K562 (cell line): ENCODE results near the gene PLPP7. TPM values are rescaled to one million over a fixed set of nuclear protein-coding genes. Genes with fewer than 3 reads are reported as not detected.

Experiments
- ATAC-seq: fragments of 200-7000 bp; cut with Tn5 transposase; 3 replicates; pipeline ENCODE4 v1.9.1; 2020; ENCODE audit warnings: moderate library complexity
- BruUV-seq: library from RNA; stranded (reverse); fragments of 400-500 nt; replicated peaks from 2 replicates; lab custom pipeline; 2021; lab: Mats Ljungman, UMichigan
- CTCF ChIA-PET: fragments of 300-600 bp; formaldehyde crosslinking; extraction: SDS; loops from one replicate; lab custom pipeline; 2021; ENCODE audit warnings: low intra/inter-chr PET ratio; lab: Yijun Ruan, JAX
- POLR2A ChIA-PET: fragments of 300-600, 350-650 bp; sonication (Branson Sonifier 250); formaldehyde crosslinking; extraction: SDS; loops from one replicate; lab custom pipeline; 2021; ENCODE audit warnings: antibody characterized with exemption, inconsistent platforms; lab: Yijun Ruan, JAX
- DNase-seq, 4 experiments: peaks; one replicate each; pipeline versions ENCODE4 v3.0.0 to v3.0.0-alpha.2; 2011 to 2018; ENCODE audit warnings: low spot score in 3 of 4, mixed read lengths in 3 of 4; ENCODE audit errors: extremely low read depth in 1 of 4
- FAIRE-seq: peaks from 2 replicates; lab custom pipeline; 2011; peaks lifted over from hg19 to GRCh38; lab: Jason Lieb, UNC
- H2AFZ ChIP-seq: 2 replicates; pipeline ENCODE4 v1.6.0; 2011; ENCODE audit warnings: low read depth, low read length, control low read depth, inconsistent platforms
- H3K27ac ChIP-seq: fragments of 200-600 bp; 3 replicates; pipeline ENCODE4 v1.8.0; 2011; ENCODE audit warnings: low read depth, mild to moderate bottlenecking, control low read depth, inconsistent platforms, low read length, moderate library complexity, mixed read lengths; ENCODE audit errors: extremely low read depth
- H3K27me3 ChIP-seq, 2 experiments: fragments of 300-600 bp in 1 of 2; 2 replicates in 1 of 2; 3 replicates in 1 of 2; pipeline versions ENCODE4 v1.6.0 to v1.8.0; 2011; ENCODE audit warnings: inconsistent platforms in 2 of 2, low read length in 2 of 2, mild to moderate bottlenecking in 1 of 2, mixed read lengths in 1 of 2, moderate library complexity in 1 of 2; ENCODE audit not compliant: control insufficient read depth in 2 of 2, insufficient read depth in 2 of 2
- H3K36me3 ChIP-seq: fragments of 300-600 bp; 3 replicates; pipeline ENCODE4 v1.8.0; 2011; ENCODE audit warnings: mild to moderate bottlenecking, low read length, inconsistent platforms; ENCODE audit not compliant: control insufficient read depth, insufficient read depth
- H3K4me1 ChIP-seq, 2 experiments: fragments of 200-600 bp in 1 of 2; replicated peaks in 1 of 2; 2 replicates in 1 of 2; 3 replicates in 1 of 2; pipeline versions ENCODE4 v1.5.1 to v1.8.0; 2011; ENCODE audit warnings: inconsistent platforms in 2 of 2, low read length in 2 of 2, mild to moderate bottlenecking in 1 of 2, mixed read lengths in 1 of 2, moderate library complexity in 1 of 2; ENCODE audit not compliant: control insufficient read depth in 2 of 2, insufficient read depth in 2 of 2
- H3K4me2 ChIP-seq: 2 replicates; pipeline ENCODE4 v1.6.1; 2011; ENCODE audit warnings: low read length, control low read depth, inconsistent platforms, mixed read lengths; ENCODE audit not compliant: insufficient read depth
- H3K4me3 ChIP-seq: fragments of 200-600 bp; sonication (generic), shearing (Covaris generic); 2 replicates; pipeline ENCODE4 v1.5.1; 2016; ENCODE audit warnings: control low read depth, inconsistent platforms
- H3K79me2 ChIP-seq: fragments of 200-600 bp; 3 replicates; pipeline ENCODE4 v1.8.0; 2011; ENCODE audit warnings: low read length, inconsistent platforms; ENCODE audit not compliant: control insufficient read depth, insufficient read depth
- H3K9ac ChIP-seq, 2 experiments: 2 replicates each; pipeline versions ENCODE4 v1.6.0 to v1.6.1; 2011; ENCODE audit warnings: low read depth in 2 of 2, low read length in 2 of 2, control low read depth in 1 of 2, inconsistent platforms in 1 of 2, mild to moderate bottlenecking in 1 of 2, mixed read lengths in 1 of 2; ENCODE audit not compliant: insufficient read depth in 1 of 2
- H3K9me1 ChIP-seq: one replicate; pipeline ENCODE4 v1.6.0; 2011; ENCODE audit warnings: inconsistent platforms, mild to moderate bottlenecking, low read length, moderate library complexity; ENCODE audit not compliant: control insufficient read depth, insufficient read depth
- H3K9me3 ChIP-seq: replicated peaks from 2 replicates; pipeline ENCODE4 v1.5.1; 2011; ENCODE audit warnings: low read depth, low read length, inconsistent platforms; ENCODE audit not compliant: control insufficient read depth, insufficient read depth
- H4K20me1 ChIP-seq: replicated peaks from 2 replicates; pipeline ENCODE4 v1.6.1; 2011; ENCODE audit warnings: low read length, inconsistent platforms, mixed read lengths; ENCODE audit not compliant: control insufficient read depth, insufficient read depth
- ATF3 ChIP-seq, 2 experiments: fragments of 450-650 bp in 1 of 2; sonication (generic) in 1 of 2; formaldehyde crosslinking in 1 of 2; IDR thresholded peaks in 1 of 2; conservative IDR thresholded peaks in 1 of 2; 2 replicates each; pipeline versions ENCODE4 v1.6.1 to v1.8.1; 2016 to 2023; ENCODE audit warnings: mild to moderate bottlenecking in 2 of 2, moderate library complexity in 2 of 2, inconsistent platforms in 1 of 2, missing genetic modification reagents in 1 of 2
- HNRNPL ChIP-seq: fragments of 200-400 bp; formaldehyde crosslinking; IDR thresholded peaks from 2 replicates; pipeline ENCODE4 v1.6.1; 2017; ENCODE audit warnings: low read depth, mild to moderate bottlenecking, low read length
- NFYB ChIP-seq: IDR thresholded peaks from 2 replicates; pipeline ENCODE4 v1.6.1; 2011; ENCODE audit warnings: mild to moderate bottlenecking, moderate library complexity; ENCODE audit not compliant: insufficient read length; ENCODE audit errors: extremely low read depth
- SAP30 ChIP-seq: fragments of 200-600 bp; sonication (generic); IDR thresholded peaks from 2 replicates; pipeline ENCODE4 v1.6.1; 2012; ENCODE audit warnings: borderline replicate concordance, low read depth, mild to moderate bottlenecking, moderate library complexity, low read length, control low read depth, inconsistent platforms; ENCODE audit not compliant: insufficient read depth, poor library complexity, severe bottlenecking
- WGBS: fragments of 100-300 bp; shearing (Covaris generic); methylation state at CpG from one replicate; pipeline ENCODE4 v1.1.6; 2016; ENCODE audit warnings: low coverage, mixed read lengths; ENCODE audit not compliant: insufficient coverage; ENCODE audit errors: missing lambda C conversion rate; 5-methylcytosine and 5-hydroxymethylcytosine counted together
- in situ Hi-C: fragments of 300-500 bp; cut with MboI; formaldehyde crosslinking; loops from 4 replicates; pipeline ENCODE4 v1.15.0; 2018; ENCODE audit warnings: inconsistent platforms, mixed read lengths
- intact Hi-C: fragments of 100-400 bp; cut with micrococcal nuclease; formaldehyde crosslinking; loops from 2 replicates; pipeline ENCODE4 v1.14.2; 2022
- polyA plus RNA-seq, 8 experiments: library from polyadenylated mRNA; depleted of rRNA in 4 of 8; stranded (reverse) in 5 of 8; unstranded in 3 of 8; fragments of >200 nt; fragmentation: Nextera tagmentation in 2 of 8; fragmentation: Illumina TruSeq in 1 of 8; extraction: Ambion mirVana in 2 of 8; extraction: Trizol in 1 of 8; gene quantifications; 2 replicates each; pipeline versions ENCODE4 v1.2.1 to v1.2.3, GENCODE V29; 2011 to 2014; ENCODE audit warnings: inconsistent platforms in 1 of 8, missing spikeins in 1 of 8
- total RNA-seq, 7 experiments: library from RNA; depleted of rRNA in 6 of 7; stranded (reverse); fragments of >200 nt in 6 of 7; fragmentation: Illumina TruSeq in 2 of 7; extraction: Trizol in 2 of 7; gene quantifications; 2 replicates each; pipeline versions ENCODE4 v1.2.1 to v1.2.3, GENCODE V29; 2011 to 2021; ENCODE audit warnings: low replicate concordance in 1 of 7

Gene PLPP7
- total and polyA plus RNA-seq, 9 of the 15 experiments (the other 6 are each of a cell fraction or from before 2014, with no cell fraction given): 0.09 to 0.93 (median 0.18) TPM; not detected in 4

GRCh38 chr9:131274674-131275331, 14.7 kb upstream of the PLPP7 start:
- peaks cover 31% of the 10 kb centered on the region for H3K36me3 ChIP-seq
- DNase-seq: peak; percentile 66 to 88 (median 76)
- peak overlapping the region; percentile 95 for H3K4me2 ChIP-seq
- ATAC-seq: peak; percentile 35
- ChIA-PET CTCF (interaction anchor here (0.5 kb wide), 1 partner anchor 108 kb away, joined by 3 read pairs; no protein-coding TSS in a partner anchor), POLR2A (interaction anchor here (0.6 to 14.6 kb wide), 13 partner anchors 8 to 176 kb away, joined by 3 to 338 read pairs (median 4); partner anchors contain the start of gene NUP214)
- FAIRE-seq: no peak
- no TSS peak for BruUV-seq
- H3K4me1 ChIP-seq: peaks cover 59 to 90% of the 10 kb centered on the region in 2 experiments
- H3K27me3 ChIP-seq: no peaks in the 10 kb centered on the region
- H3K9me3 ChIP-seq: no peaks in the 10 kb centered on the region
- peaks cover 74% of the 10 kb centered on the region for H3K79me2 ChIP-seq
- peaks cover 11% of the 10 kb centered on the region for H3K9me1 ChIP-seq
- H4K20me1 ChIP-seq: 0 out of 2 replicates have a peak, but pooled peaks cover 3% of the 10 kb centered on the region
- intact Hi-C loops (loop anchor here (1.0 to 5.0 kb wide), 4 partner anchors 97 to 218 kb away; partner anchors contain the start of gene NUP214), in situ Hi-C loops (no loop called here)
- peak overlapping the region; percentile 65 for H3K4me3 ChIP-seq
- no peak for TF ChIP-seq HNRNPL
- no peak for TF ChIP-seq ATF3 (IDR thresholded peaks at IDR 0.05)
- TF ChIP-seq ATF3 (CRISPR knock-in tag; conservative IDR thresholded peaks at IDR 0.05): 0 out of 2 replicates have a peak, but pooled peaks have one; percentile 36
- TF ChIP-seq NFYB: no peak
- TF ChIP-seq SAP30: no peak
- H3K27ac ChIP-seq: peak overlapping the region; percentile 75
- H2AFZ ChIP-seq: peak overlapping the region; percentile 90
- WGBS: 18% methylated on average over 18 of the region's 18 CpGs
- H3K9ac ChIP-seq: peak overlapping the region; percentile 83 to 93
